GM12878 (cell line): ENCODE data around the gene PDE7B. TPM values are rescaled to one million over a fixed set of nuclear protein-coding genes. Genes with fewer than 3 reads are reported as not detected.

ENCODE experiments used
- ATAC-seq: fragments of 200-7000 bp; cut with Tn5 transposase; 3 replicates; pipeline ENCODE4 v1.9.1; 2020; ENCODE audit warnings: mild to moderate bottlenecking, moderate library complexity
- BruUV-seq: library from RNA; stranded (reverse); fragments of 400-500 nt; replicated peaks from 2 replicates; lab custom pipeline; 2021; lab: Mats Ljungman, UMichigan
- CTCF ChIA-PET: fragments of 300-600 bp; sonication (Branson Sonifier 250); formaldehyde crosslinking; extraction: SDS; loops from one replicate; lab custom pipeline; 2021; ENCODE audit warnings: inconsistent platforms; lab: Yijun Ruan, JAX
- POLR2A ChIA-PET: fragments of 350-600 bp; formaldehyde crosslinking; extraction: SDS; loops from one replicate; lab custom pipeline; 2021; ENCODE audit warnings: inconsistent platforms; lab: Charles Lee
- RAD21 ChIA-PET: fragments of 300-600 bp; sonication (Branson Sonifier 250); formaldehyde crosslinking; loops from one replicate; lab custom pipeline; 2023; ENCODE audit warnings: antibody characterized with exemption; ENCODE audit not compliant: unreplicated experiment; lab: Charles Lee
- SMC1A ChIA-PET: fragments of 300-600 bp; sonication (Branson Sonifier 250); formaldehyde crosslinking; loops from one replicate; lab custom pipeline; 2023; ENCODE audit not compliant: unreplicated experiment, uncharacterized antibody; lab: Charles Lee
- DNase-seq: peaks from one replicate; pipeline ENCODE4 v3.0.0-alpha.2; 2011; ENCODE audit warnings: low read depth, low spot score
- FAIRE-seq: peaks from 3 replicates; lab custom pipeline; 2011; peaks lifted over from hg19 to GRCh38; lab: Jason Lieb, UNC
- H2AFZ ChIP-seq: 2 replicates; pipeline ENCODE4 v1.6.0; 2011; ENCODE audit warnings: low read depth, low read length, control low read depth; ENCODE audit not compliant: control insufficient read depth
- H3K27ac ChIP-seq: 2 replicates; pipeline ENCODE4 v1.5.1; 2011; ENCODE audit warnings: control low read depth; ENCODE audit not compliant: control insufficient read depth, insufficient read depth
- H3K27me3 ChIP-seq, 2 experiments: replicated peaks in 1 of 2; 2 replicates each; pipeline versions ENCODE4 v1.6.0 to v1.6.1; 2011; ENCODE audit warnings: low read length in 1 of 2; ENCODE audit not compliant: control insufficient read depth in 2 of 2, insufficient read depth in 2 of 2
- H3K36me3 ChIP-seq, 2 experiments: 2 replicates each; pipeline ENCODE4 v1.5.1; 2011; ENCODE audit warnings: low read length in 1 of 2; ENCODE audit not compliant: control insufficient read depth in 2 of 2, insufficient read depth in 2 of 2
- H3K4me1 ChIP-seq: 2 replicates; pipeline ENCODE4 v1.6.1; 2011; ENCODE audit warnings: mild to moderate bottlenecking, low read length, moderate library complexity, mixed read lengths; ENCODE audit not compliant: control insufficient read depth, insufficient read depth
- H3K4me2 ChIP-seq: 2 replicates; pipeline ENCODE4 v1.6.0; 2011; ENCODE audit warnings: control low read depth; ENCODE audit not compliant: control insufficient read depth, insufficient read depth
- H3K4me3 ChIP-seq: fragments of 200-600 bp; sonication (generic); 2 replicates; pipeline ENCODE4 v1.5.1; 2016
- H3K79me2 ChIP-seq: 2 replicates; pipeline ENCODE4 v1.6.0; 2011; ENCODE audit warnings: low read length; ENCODE audit not compliant: control insufficient read depth, insufficient read depth
- H3K9ac ChIP-seq: 2 replicates; pipeline ENCODE4 v1.8.0; 2011; ENCODE audit warnings: low read length, control low read depth, mixed read lengths; ENCODE audit not compliant: control insufficient read depth, insufficient read depth
- H3K9me3 ChIP-seq: replicated peaks from 3 replicates; pipeline ENCODE4 v1.5.1; 2011; ENCODE audit warnings: mild to moderate bottlenecking, low read length; ENCODE audit not compliant: control insufficient read depth, insufficient read depth
- H4K20me1 ChIP-seq: 2 replicates; pipeline ENCODE4 v1.6.0; 2011; ENCODE audit not compliant: control insufficient read depth, insufficient read depth
- BACH1 ChIP-seq: fragments of 450-650 bp; IDR thresholded peaks from 2 replicates; pipeline ENCODE4 v1.6.1; 2017; ENCODE audit warnings: mild to moderate bottlenecking, borderline replicate concordance
- CEBPB ChIP-seq, 2 experiments: fragments of 150-350 bp in 1 of 2; IDR thresholded peaks; 2 replicates each; pipeline ENCODE4 v1.6.1; 2012 to 2014; ENCODE audit warnings: low read depth in 2 of 2, low read length in 2 of 2, borderline replicate concordance in 1 of 2, inconsistent platforms in 1 of 2
- CHD4 ChIP-seq: fragments of 200-600 bp; sonication (generic); IDR thresholded peaks from 2 replicates; pipeline ENCODE4 v1.6.1; 2016; ENCODE audit warnings: mild to moderate bottlenecking
- FOXK2 ChIP-seq: fragments of 450-650 bp; IDR thresholded peaks from 2 replicates; pipeline ENCODE4 v1.6.1; 2017; ENCODE audit warnings: mild to moderate bottlenecking, moderate library complexity
- GABPA ChIP-seq: IDR thresholded peaks from 2 replicates; pipeline ENCODE4 v1.6.1; 2014; ENCODE audit warnings: antibody characterized with exemption, low read depth, mild to moderate bottlenecking, inconsistent platforms
- HDAC6 ChIP-seq: fragments of 200-600 bp; sonication (generic); IDR thresholded peaks from one replicate; pipeline ENCODE4 v1.8.0; 2017; ENCODE audit warnings: antibody characterized with exemption; ENCODE audit not compliant: unreplicated experiment
- MTA2 ChIP-seq: fragments of 450-650 bp; IDR thresholded peaks from 2 replicates; pipeline ENCODE4 v1.6.1; 2016; ENCODE audit warnings: low read depth, mild to moderate bottlenecking, moderate library complexity
- MTA3 ChIP-seq: IDR thresholded peaks from 2 replicates; pipeline ENCODE4 v1.6.1; 2012; ENCODE audit warnings: low read length, inconsistent platforms, borderline replicate concordance
- PAX5 ChIP-seq: IDR thresholded peaks from 2 replicates; pipeline ENCODE4 v1.6.1; 2011; ENCODE audit warnings: low read depth, low read length, borderline replicate concordance
- PAX8 ChIP-seq: fragments of 450-650 bp; IDR thresholded peaks from 2 replicates; pipeline ENCODE4 v1.6.1; 2017; ENCODE audit warnings: mild to moderate bottlenecking, moderate library complexity
- POLR2A ChIP-seq: IDR thresholded peaks from 2 replicates; pipeline ENCODE4 v1.6.1; 2011; ENCODE audit warnings: low read depth, mild to moderate bottlenecking, low read length
- RAD21 ChIP-seq: IDR thresholded peaks from 2 replicates; pipeline ENCODE4 v1.6.1; 2011; ENCODE audit warnings: mild to moderate bottlenecking, low read depth, low read length, moderate library complexity; ENCODE audit not compliant: insufficient read depth
- SPI1 ChIP-seq: IDR thresholded peaks from 2 replicates; pipeline ENCODE4 v1.6.1; 2011; ENCODE audit warnings: low read depth, mild to moderate bottlenecking, low read length, moderate library complexity, borderline replicate concordance; ENCODE audit not compliant: insufficient read depth
- STAT1 ChIP-seq: fragments of 450-650 bp; conservative IDR thresholded peaks from 2 replicates; pipeline ENCODE4 v1.6.1; 2014; ENCODE audit warnings: antibody characterized with exemption, mild to moderate bottlenecking
- SUZ12 ChIP-seq: fragments of 200-600 bp; sonication (generic); IDR thresholded peaks from one replicate; pipeline ENCODE4 v1.6.1; 2018; ENCODE audit warnings: antibody characterized with exemption, mild to moderate bottlenecking; ENCODE audit not compliant: unreplicated experiment
- ZNF24 ChIP-seq: fragments of 450-650 bp; IDR thresholded peaks from 2 replicates; pipeline ENCODE4 v1.6.1; 2017; ENCODE audit warnings: antibody characterized with exemption, mild to moderate bottlenecking
- WGBS: methylation state at CpG from one replicate; pipeline ENCODE4 v1.1.6; 2016; ENCODE audit warnings: low lambda C conversion rate; ENCODE audit not compliant: insufficient replicate concordance, insufficient coverage; ENCODE audit errors: missing lambda C conversion rate; 5-methylcytosine and 5-hydroxymethylcytosine counted together
- in situ Hi-C: fragments of 300-500 bp; cut with MboI; formaldehyde crosslinking; loops from 9 replicates; pipeline ENCODE4 v1.14.3; 2018; ENCODE audit warnings: mixed read lengths
- intact Hi-C: fragments of 100-400 bp; cut with micrococcal nuclease; formaldehyde crosslinking; loops from one replicate; pipeline ENCODE4 v1.14.2; 2022; ENCODE audit not compliant: unreplicated experiment
- polyA plus RNA-seq, 11 experiments: library from polyadenylated mRNA; depleted of rRNA in 4 of 11; unstranded in 6 of 11; stranded (reverse) in 5 of 11; fragments of >200 nt; fragmentation: Nextera tagmentation in 4 of 11; fragmentation: Illumina TruSeq in 1 of 11; extraction: Ambion mirVana in 4 of 11; extraction: Trizol in 1 of 11; gene quantifications; 1 replicate in 1 of 11; 2 replicates in 10 of 11; pipeline versions ENCODE4 v1.2.1 to v1.2.3, GENCODE V29; 2011 to 2016; ENCODE audit warnings: inconsistent platforms in 2 of 11, missing spikeins in 2 of 11, low read depth in 1 of 11
- total RNA-seq, 4 experiments: library from RNA; depleted of rRNA in 3 of 4; stranded (reverse); fragments of >200 nt in 3 of 4; fragmentation: Illumina TruSeq in 1 of 4; extraction: Trizol in 1 of 4; gene quantifications; 2 replicates each; pipeline versions ENCODE4 v1.2.1 to v1.2.3, GENCODE V29; 2013 to 2021
- TF ChIP-seq, protein P1 (sequence below): fragments of 150-350 bp; IDR thresholded peaks from 2 replicates; pipeline ENCODE4 v1.6.1; 2016; ENCODE audit warnings: low read depth, low read length
- TF ChIP-seq, protein P2 (sequence below): fragments of 450-650 bp; formaldehyde crosslinking; IDR thresholded peaks from 2 replicates; pipeline ENCODE4 v1.4.0; 2020; ENCODE audit warnings: mild to moderate bottlenecking, moderate library complexity

PDE7B gene
- total and polyA plus RNA-seq, 10 of the 15 experiments (the other 5 are each of a cell fraction or from before 2014, with no cell fraction given): not detected

DNA sequence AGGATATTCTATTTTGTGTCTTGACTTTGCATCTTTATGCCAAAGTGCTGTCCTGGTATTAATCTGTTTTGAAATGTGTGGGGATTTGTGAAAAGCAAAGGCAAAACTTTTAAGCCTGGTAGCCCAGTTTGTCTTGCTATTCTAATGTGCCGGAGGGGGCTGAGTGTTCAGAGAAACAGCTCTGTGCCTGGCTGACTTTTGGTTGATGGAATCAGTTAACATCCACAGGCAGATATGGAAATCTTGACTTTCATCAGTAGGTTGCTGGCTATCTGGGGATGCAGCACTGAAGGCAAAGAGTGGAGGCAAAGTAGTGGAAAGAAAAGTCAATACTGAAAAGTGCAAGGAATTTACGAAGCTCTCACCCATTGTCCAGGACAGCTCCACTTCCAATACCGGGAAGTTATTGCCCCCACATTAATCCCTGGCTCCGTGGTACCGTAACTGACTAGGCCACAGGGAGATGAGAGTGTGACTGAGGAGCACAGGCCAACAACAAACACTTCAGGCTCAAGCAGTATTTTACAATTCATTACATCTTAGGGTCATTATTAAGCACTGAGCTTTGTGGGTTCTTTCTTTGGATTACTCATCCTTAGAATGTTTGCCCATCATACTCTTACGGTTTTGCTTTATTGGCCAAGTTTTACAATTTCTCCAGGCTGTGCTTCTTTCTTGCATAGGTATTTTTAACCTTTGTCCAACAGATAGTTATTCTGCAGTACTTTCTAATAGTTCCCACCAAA lies 234.0 kb downstream of the PDE7B start:
- ChIA-PET POLR2A (no interaction called here), CTCF (no interaction called here), RAD21 (no interaction called here), SMC1A (no interaction called here)
- Histone ChIP-seq H3K36me3 (no peaks in the 10 kb centered on the region), H3K4me3 (no peak overlapping the region), H3K79me2 (no peaks in the 10 kb centered on the region), H2AFZ (no peak overlapping the region), H4K20me1 (no peaks in the 10 kb centered on the region), H3K27ac (no peak overlapping the region), H3K27me3 (no peaks in the 10 kb centered on the region), H3K9me3 (no peaks in the 10 kb centered on the region), H3K4me1 (no peaks in the 10 kb centered on the region), H3K9ac (no peak overlapping the region), H3K4me2 (no peak overlapping the region)
- no peak for ATAC-seq
- in situ Hi-C loops (no loop called here), intact Hi-C loops (no loop called here)
- BruUV-seq: no TSS peak
- 21% methylated on average over 6 of the region's 6 CpGs for WGBS
- no peak for DNase-seq
- no peak for FAIRE-seq
- TF ChIP-seq SPI1: no peak
- TF ChIP-seq STAT1: no peak
- no peak for TF ChIP-seq SUZ12
- TF ChIP-seq, protein P1, sequence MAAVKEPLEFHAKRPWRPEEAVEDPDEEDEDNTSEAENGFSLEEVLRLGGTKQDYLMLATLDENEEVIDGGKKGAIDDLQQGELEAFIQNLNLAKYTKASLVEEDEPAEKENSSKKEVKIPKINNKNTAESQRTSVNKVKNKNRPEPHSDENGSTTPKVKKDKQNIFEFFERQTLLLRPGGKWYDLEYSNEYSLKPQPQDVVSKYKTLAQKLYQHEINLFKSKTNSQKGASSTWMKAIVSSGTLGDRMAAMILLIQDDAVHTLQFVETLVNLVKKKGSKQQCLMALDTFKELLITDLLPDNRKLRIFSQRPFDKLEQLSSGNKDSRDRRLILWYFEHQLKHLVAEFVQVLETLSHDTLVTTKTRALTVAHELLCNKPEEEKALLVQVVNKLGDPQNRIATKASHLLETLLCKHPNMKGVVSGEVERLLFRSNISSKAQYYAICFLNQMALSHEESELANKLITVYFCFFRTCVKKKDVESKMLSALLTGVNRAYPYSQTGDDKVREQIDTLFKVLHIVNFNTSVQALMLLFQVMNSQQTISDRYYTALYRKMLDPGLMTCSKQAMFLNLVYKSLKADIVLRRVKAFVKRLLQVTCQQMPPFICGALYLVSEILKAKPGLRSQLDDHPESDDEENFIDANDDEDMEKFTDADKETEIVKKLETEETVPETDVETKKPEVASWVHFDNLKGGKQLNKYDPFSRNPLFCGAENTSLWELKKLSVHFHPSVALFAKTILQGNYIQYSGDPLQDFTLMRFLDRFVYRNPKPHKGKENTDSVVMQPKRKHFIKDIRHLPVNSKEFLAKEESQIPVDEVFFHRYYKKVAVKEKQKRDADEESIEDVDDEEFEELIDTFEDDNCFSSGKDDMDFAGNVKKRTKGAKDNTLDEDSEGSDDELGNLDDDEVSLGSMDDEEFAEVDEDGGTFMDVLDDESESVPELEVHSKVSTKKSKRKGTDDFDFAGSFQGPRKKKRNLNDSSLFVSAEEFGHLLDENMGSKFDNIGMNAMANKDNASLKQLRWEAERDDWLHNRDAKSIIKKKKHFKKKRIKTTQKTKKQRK: no peak
- no peak for TF ChIP-seq ZNF24
- TF ChIP-seq CHD4: no peak
- no peak for TF ChIP-seq HDAC6
- no peak for TF ChIP-seq GABPA
- TF ChIP-seq BACH1: no peak
- no peak for TF ChIP-seq CEBPB (IDR thresholded peaks at IDR 0.05; ENCODE audit: borderline replicate concordance in 1 of 2, low read depth in 2 of 2, low read length in 2 of 2)
- TF ChIP-seq PAX8: no peak
- TF ChIP-seq, protein P2, sequence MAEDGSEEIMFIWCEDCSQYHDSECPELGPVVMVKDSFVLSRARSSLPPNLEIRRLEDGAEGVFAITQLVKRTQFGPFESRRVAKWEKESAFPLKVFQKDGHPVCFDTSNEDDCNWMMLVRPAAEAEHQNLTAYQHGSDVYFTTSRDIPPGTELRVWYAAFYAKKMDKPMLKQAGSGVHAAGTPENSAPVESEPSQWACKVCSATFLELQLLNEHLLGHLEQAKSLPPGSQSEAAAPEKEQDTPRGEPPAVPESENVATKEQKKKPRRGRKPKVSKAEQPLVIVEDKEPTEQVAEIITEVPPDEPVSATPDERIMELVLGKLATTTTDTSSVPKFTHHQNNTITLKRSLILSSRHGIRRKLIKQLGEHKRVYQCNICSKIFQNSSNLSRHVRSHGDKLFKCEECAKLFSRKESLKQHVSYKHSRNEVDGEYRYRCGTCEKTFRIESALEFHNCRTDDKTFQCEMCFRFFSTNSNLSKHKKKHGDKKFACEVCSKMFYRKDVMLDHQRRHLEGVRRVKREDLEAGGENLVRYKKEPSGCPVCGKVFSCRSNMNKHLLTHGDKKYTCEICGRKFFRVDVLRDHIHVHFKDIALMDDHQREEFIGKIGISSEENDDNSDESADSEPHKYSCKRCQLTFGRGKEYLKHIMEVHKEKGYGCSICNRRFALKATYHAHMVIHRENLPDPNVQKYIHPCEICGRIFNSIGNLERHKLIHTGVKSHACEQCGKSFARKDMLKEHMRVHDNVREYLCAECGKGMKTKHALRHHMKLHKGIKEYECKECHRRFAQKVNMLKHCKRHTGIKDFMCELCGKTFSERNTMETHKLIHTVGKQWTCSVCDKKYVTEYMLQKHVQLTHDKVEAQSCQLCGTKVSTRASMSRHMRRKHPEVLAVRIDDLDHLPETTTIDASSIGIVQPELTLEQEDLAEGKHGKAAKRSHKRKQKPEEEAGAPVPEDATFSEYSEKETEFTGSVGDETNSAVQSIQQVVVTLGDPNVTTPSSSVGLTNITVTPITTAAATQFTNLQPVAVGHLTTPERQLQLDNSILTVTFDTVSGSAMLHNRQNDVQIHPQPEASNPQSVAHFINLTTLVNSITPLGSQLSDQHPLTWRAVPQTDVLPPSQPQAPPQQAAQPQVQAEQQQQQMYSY (CRISPR knock-in tag): no peak
- TF ChIP-seq PAX5: no peak
- no peak for TF ChIP-seq RAD21
- TF ChIP-seq MTA3: no peak
- no peak for TF ChIP-seq POLR2A
- TF ChIP-seq MTA2: no peak
- TF ChIP-seq FOXK2: no peak
